ENCODE data around the gene LRRK1. TPM values are rescaled to one million over a fixed set of nuclear protein-coding genes. Genes with fewer than 3 reads are reported as not detected.
"Not testable (repeated sequence)": the region's sequence is repeated elsewhere in the genome, so short reads cannot be mapped to it uniquely, and the experiment has no call there.

LRRK1 gene
- total RNA-seq, 1 experiment from 2014 or later = 10.4 TPM

DNA sequence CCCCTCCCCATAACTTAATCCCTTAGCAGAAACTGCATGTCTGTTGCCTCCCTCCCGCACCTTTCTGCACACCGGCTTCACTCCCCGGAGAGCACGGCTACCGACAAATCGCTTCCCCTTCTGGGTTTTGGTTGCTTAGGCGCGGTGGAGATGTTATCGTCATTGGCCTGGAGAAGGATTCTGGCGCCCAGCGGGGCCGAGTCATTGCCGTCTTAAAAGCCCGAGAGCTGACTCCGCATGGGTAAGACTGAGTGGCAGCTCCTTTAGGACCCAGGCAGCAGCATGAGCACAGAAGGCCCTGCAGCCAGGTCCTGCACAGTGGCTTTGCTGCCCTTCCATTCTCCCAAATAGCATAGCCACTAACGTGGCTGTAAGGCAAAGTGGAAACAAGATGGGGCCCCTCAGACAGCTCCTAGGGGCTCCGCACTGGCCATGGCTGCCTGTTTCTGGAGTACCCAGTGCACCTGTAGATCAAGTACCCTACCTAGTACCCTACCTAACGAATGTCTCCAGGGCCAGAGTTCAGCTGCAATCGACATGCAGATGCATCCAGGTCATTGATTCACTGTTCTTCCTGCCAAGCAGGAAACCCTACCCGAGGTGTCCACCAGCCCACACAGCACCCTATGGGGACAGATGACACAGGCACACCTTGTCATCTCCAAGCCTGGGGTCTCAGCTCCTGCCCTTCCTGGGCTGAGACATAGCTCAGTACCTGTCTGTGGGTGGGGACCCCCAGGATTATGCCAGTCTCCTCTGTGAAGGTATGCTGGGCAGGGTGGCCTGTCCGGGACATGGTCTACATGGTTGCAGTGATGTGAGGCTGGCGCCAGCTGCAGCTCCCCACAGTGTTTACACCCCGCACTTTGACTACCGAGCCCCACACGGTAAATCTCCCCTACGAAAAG, 147.6 kb downstream of the LRRK1 start:
- peaks cover 72% of the 10 kb centered on the region for H3K36me3 ChIP-seq
- no peak for DNase-seq
- no peaks in the 10 kb centered on the region for H3K27me3 ChIP-seq
- H3K4me3 ChIP-seq = no peak overlapping the region
- no peaks in the 10 kb centered on the region for H3K9me3 ChIP-seq

DNA sequence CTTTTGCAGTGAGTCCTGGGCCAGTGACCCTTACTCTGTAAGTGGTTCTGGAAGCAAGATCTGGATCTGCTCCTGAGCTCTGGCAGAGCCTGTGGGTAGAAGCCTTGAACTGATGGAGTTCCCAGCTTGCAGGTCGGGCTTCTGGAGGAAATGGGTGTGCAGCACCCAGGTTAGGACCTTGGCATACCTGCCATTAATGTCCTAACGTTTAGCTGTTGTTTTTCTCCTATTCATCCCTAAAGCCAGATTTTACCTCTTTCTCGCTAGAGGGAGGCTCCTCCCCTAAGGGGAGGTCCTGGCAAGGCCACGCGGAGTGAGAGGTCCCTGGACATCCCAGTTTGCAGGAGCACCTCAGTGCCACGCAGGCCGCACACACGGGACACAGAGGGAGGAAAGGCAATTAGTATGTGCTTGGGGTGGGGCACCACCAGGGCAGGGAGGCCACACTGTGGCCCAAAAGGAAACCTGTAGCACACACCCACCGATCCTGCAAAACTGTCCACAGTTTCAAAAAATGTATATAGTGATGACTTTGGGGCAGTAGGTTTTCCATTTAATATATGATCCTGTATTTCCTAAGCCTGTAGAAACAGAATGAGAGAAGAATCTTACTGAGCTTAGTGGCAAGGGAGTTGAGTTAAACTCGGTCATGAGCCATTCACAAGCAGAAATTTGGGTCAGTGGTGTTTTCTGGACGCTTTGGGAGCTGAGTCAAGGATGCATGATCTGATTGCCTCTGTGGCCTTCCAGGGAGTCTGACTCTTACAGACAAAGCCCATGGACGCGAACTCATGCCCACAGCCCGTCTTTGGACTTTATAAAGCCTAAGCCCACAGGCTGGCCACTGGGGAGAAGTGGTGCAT, 148.7 kb downstream of the LRRK1 start:
- no peak for DNase-seq
- Histone ChIP-seq H3K9me3 (no peaks in the 10 kb centered on the region), H3K4me3 (no peak overlapping the region), H3K27me3 (no peaks in the 10 kb centered on the region), H3K36me3 (peaks cover 70% of the 10 kb centered on the region)

DNA sequence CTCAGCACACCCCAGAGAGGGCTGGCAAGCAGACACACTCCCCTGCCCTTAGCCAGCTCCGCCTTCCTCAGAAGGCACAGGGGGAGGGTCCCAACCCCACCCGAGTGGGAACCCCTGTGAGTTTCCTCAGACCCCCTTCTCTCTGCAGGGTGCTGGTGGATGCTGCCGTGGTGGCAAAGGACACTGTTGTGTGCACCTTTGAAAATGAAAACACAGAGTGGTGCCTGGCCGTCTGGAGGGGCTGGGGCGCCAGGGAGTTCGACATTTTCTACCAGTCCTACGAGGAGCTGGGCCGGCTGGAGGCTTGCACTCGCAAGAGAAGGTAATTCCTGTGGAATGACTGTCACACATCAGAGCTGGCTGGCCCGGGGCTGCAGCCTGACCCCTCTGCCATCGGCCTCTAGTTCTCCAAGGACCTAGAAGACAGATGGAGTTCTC, 149.4 kb downstream of the LRRK1 start:
- H3K4me3 ChIP-seq = no peak overlapping the region
- H3K36me3 ChIP-seq = peaks cover 67% of the 10 kb centered on the region
- DNase-seq = no peak
- no peaks in the 10 kb centered on the region for H3K27me3 ChIP-seq
- H3K9me3 ChIP-seq = no peaks in the 10 kb centered on the region

DNA sequence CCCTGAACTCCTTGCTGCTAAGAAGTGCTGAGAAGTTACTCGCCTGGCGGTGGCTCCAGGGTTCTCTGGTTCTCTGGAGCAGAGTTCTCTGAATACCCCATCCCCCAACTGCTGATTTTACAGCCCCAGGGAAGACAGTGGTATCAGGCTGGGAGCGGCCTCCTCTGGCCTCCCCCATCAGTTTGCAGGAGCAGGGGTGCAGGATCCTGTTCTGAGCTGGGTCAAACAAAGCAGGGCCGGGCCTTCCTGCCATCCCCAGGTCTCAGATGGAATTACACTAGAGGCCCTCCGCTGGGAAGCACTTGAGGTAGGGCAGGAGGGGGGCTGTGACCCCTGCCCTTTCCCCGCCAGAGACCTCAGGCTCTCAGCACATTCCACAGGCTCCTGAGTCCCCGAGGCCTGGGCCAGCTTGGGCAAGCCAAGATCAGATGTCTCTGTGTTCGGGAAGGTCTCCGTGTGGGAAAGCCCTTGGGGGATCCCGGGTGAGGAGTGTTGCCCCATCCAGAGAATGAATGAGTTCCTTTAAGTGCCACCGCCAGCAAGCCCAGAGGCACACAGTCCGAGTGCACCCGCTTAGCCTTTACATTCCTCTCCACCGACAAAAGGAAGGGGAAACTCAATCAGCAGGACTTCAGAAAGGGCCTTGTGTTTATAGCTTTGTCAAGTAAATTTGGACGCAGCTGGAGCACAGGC, 149.9 kb downstream of the LRRK1 start:
- Histone ChIP-seq H3K9me3 (no peaks in the 10 kb centered on the region), H3K36me3 (peaks cover 62% of the 10 kb centered on the region), H3K4me3 (no peak overlapping the region), H3K27me3 (no peaks in the 10 kb centered on the region)
- DNase-seq = no peak

- Histone ChIP-seq H3K27me3 (no peaks in the 10 kb centered on the region), H3K9me3 (no peaks in the 10 kb centered on the region), H3K36me3 (peaks cover 58% of the 10 kb centered on the region), H3K4me3 (no peak overlapping the region)
- no peak for DNase-seq
Measured at GRCh38 chr15:101069654-101069973, 150.5 kb downstream of the LRRK1 start.

GRCh38 chr15:101070024-101070423, 150.9 kb downstream of the LRRK1 start:
- Histone ChIP-seq H3K27me3 (no peaks in the 10 kb centered on the region), H3K36me3 (peaks cover 57% of the 10 kb centered on the region), H3K9me3 (no peaks in the 10 kb centered on the region), H3K4me3 (no peak overlapping the region)
- no peak for DNase-seq

DNA sequence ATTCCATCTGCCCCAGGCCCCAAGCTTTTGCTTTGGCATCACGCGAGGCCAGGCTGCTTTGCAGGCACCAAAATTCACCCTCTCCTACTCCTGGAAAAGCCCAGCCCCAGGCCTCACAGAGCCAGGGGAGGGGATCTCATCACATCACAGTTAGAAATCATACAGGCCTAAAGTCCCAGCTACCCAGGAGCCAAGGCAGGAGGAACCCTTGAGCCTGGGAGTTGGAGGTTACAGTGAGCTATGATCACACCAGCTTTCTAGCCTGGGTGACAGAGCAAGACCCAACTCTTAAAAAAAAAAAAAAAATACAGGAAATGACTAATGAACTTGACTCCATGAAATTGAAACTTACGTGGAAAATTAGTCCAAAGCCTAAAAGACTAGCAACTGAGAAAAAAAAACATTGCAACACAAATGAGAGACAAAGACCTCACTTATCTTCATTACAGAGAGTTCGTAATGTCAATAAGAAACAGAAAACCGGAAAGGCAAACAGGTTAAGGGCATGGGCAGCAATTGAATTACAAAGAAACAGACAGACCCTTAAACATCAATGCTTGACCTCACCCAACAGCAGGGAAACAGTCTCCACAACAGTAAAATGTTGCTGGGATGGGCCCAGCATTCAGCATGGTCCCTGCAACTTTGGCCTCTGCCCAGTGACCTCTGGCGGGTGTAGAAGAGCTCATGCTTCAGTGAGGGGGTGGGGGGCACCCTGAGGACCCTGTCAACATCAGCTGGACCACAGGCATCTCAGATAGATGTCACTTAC, 151.5 kb downstream of the LRRK1 start:
- no peaks in the 10 kb centered on the region for H3K27me3 ChIP-seq
- no peak overlapping the region for H3K4me3 ChIP-seq
- peaks cover 56% of the 10 kb centered on the region for H3K36me3 ChIP-seq
- no peaks in the 10 kb centered on the region for H3K9me3 ChIP-seq
- peak; percentile 42 for DNase-seq

- H3K9me3 ChIP-seq = no peaks in the 10 kb centered on the region
- no peaks in the 10 kb centered on the region for H3K27me3 ChIP-seq
- no peak overlapping the region for H3K4me3 ChIP-seq
- DNase-seq = no peak
- peaks cover 47% of the 10 kb centered on the region for H3K36me3 ChIP-seq
Measured at GRCh38 chr15:101071651-101072050, 152.5 kb downstream of the LRRK1 start.

DNA sequence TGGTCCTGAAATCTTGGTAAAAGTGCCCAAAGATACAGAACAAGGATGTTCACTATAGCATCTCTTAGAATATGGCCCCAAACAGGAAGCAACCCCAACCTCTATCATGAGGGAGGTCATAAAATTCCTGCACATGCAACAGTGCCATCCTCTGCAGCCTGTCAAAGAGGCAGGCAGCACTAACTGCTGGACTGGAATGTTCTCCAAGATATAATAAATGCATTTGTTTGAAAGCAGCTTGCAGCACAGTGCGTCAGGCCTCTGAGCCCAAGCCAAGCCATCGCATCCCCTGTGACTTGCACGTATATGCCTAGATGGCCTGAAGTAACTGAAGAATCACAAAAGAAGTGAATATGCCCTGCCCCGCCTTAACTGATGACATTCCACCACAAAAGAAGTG, 153.1 kb downstream of the LRRK1 start:
- H3K36me3 ChIP-seq = peaks cover 42% of the 10 kb centered on the region
- not testable (repeated sequence) for H3K27me3 ChIP-seq, H3K4me3 ChIP-seq, H3K9me3 ChIP-seq, DNase-seq

DNA sequence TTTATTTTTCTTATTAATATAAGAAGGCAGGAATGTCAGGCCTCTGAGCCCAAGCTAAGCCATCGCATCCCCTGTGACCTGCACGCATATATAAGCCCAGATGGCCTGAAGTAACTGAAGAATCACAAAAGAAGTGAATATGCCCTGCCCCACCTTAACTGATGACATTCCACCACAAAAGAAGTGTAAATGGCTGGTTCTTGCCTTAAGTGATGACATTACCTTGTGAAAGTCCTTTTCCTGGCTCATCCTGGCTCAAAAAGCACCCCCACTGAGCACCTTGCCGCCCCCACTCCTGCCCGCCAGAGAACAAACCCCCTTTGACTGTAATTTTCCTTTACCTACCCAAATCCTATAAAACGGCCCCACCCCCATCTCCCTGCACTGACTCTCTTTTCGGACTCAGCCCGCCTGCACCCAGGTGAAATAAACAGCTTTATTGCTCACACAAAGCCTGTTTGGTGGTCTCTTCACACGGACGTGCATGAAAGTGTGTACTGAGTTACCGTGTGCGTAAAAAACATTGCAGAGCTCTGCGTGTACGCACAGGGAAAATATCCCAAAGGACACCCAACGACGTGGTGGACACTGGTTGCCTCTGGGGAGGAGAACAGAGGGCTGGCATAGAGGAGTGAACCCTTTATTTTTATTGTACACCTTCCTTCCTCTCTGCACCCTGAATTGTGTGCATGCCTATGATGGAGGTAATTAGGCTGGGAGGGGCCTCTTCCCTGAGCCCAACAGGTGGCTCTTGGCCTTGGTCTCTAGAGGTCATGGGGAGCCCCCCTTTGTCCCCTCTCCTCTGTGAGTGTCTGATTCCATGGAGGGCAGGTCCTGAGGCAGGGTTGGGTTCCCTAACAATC, 158.9 kb downstream of the LRRK1 start:
- not testable (repeated sequence) for DNase-seq, H3K4me3 ChIP-seq, H3K36me3 ChIP-seq, H3K27me3 ChIP-seq, H3K9me3 ChIP-seq

- no peak overlapping the region for H3K4me3 ChIP-seq
- no peaks in the 10 kb centered on the region; the same call in 1 of the 2 replicates for H3K36me3 ChIP-seq
- no peaks in the 10 kb centered on the region for H3K9me3 ChIP-seq
- DNase-seq = no peak
- H3K27me3 ChIP-seq = no peaks in the 10 kb centered on the region
Measured at GRCh38 chr15:101078669-101079323, 159.6 kb downstream of the LRRK1 start.

- DNase-seq = no peak
- Histone ChIP-seq H3K4me3 (no peak overlapping the region), H3K36me3 (no peaks in the 10 kb centered on the region; the same call in 1 of the 2 replicates), H3K27me3 (no peaks in the 10 kb centered on the region), H3K9me3 (no peaks in the 10 kb centered on the region)
Measured at GRCh38 chr15:101081900-101082299, 162.7 kb downstream of the LRRK1 start.

DNA sequence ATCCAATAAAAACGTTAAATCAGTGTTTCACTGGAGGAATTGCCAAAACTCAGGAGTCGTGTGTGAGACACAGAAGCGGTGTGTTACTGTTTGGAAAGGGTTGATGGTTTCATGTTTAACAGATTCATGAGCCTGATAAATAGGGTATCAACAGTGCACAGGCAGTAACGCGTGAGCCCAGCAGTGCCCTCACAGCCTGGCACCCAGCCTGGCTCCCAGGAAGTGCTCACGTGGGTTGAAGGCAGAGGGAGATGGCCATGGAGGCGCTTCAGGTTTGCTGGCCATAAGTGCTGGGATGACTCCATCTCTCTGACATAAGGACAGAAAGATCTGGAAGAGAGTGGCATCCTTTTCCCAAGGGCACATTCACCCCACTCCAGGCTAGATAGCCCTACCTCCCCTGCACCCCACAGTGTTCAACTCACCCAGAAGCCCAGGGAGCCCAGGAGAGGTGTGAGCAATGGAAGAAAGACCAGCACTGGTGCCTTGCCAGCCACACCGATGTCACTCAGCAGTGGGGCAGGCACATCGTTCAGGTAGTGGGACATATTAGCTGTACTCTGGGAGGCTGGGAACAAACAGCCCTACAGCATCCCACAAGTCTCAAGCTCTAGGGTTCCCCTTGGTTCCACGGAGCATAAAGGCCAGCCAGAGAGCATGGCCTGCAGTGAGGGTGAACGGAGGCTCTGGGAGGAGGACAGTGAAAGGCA, 164.3 kb downstream of the LRRK1 start:
- no peak overlapping the region for H3K4me3 ChIP-seq
- DNase-seq = no peak
- H3K27me3 ChIP-seq = no peaks in the 10 kb centered on the region
- no peaks in the 10 kb centered on the region for H3K36me3 ChIP-seq
- no peaks in the 10 kb centered on the region for H3K9me3 ChIP-seq

DNA sequence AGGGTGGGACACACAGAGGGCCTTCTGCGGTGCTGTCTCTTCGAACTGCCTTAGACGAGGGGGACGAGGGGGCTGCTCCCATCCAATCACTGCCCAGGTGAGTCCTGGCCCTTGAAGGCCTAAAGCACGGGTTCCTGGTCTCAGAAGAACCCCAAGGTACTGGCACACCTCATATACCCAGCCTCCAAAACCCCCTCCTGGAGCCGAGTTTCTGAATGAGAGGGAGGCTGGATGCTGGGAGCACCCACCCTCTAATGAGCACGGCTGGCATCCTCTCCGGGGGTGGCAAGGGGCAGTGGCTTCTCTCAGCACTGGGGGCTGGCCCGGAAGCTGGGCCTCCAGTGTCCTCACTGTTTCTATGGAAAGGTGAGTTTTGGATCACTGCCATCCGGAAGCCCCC, 165.6 kb downstream of the LRRK1 start:
- H3K36me3 ChIP-seq = no peaks in the 10 kb centered on the region
- H3K4me3 ChIP-seq = no peak overlapping the region
- no peaks in the 10 kb centered on the region for H3K27me3 ChIP-seq
- H3K9me3 ChIP-seq = no peaks in the 10 kb centered on the region
- DNase-seq = no peak

- H3K36me3 ChIP-seq = no peaks in the 10 kb centered on the region
- no peak overlapping the region for H3K4me3 ChIP-seq
- H3K9me3 ChIP-seq = no peaks in the 10 kb centered on the region
- H3K27me3 ChIP-seq = no peaks in the 10 kb centered on the region
- DNase-seq = no peak
Measured at GRCh38 chr15:101085311-101085700, 166.1 kb downstream of the LRRK1 start.

Data from MG63 (cell line).